Calu3 (cell line): ENCODE measurements around the gene COL6A2. TPM values are rescaled to one million over a fixed set of nuclear protein-coding genes. Genes with fewer than 3 reads are reported as not detected.

Experiments
- BruUV-seq: library from RNA; stranded (reverse); fragments of 400-500 nt; replicated peaks from 2 replicates; lab custom pipeline; 2021; lab: Mats Ljungman, UMichigan
- CTCF ChIA-PET: fragments of 300-600 bp; sonication (Branson Sonifier 250); formaldehyde crosslinking; loops from one replicate; lab custom pipeline; 2022; ENCODE audit warnings: antibody characterized with exemption; lab: Charles Lee
- DNase-seq: peaks from one replicate; pipeline ENCODE4 v3.0.0; 2022
- H3K27ac Mint-ChIP-seq: one replicate; pipeline ENCODE4 v1.8.0; 2022; ENCODE audit warnings: mixed read lengths; ENCODE audit not compliant: unreplicated experiment
- H3K27me3 Mint-ChIP-seq: one replicate; pipeline ENCODE4 v1.8.0; 2022; ENCODE audit warnings: mixed read lengths; ENCODE audit not compliant: unreplicated experiment
- H3K36me3 Mint-ChIP-seq: one replicate; pipeline ENCODE4 v1.8.0; 2022; ENCODE audit warnings: mild to moderate bottlenecking, moderate library complexity, mixed read lengths; ENCODE audit not compliant: insufficient read depth, unreplicated experiment
- H3K4me1 Mint-ChIP-seq: one replicate; pipeline ENCODE4 v1.8.0; 2022; ENCODE audit warnings: mild to moderate bottlenecking, low read depth, mixed read lengths; ENCODE audit not compliant: unreplicated experiment
- H3K4me3 Mint-ChIP-seq: one replicate; pipeline ENCODE4 v1.8.0; 2022; ENCODE audit warnings: mild to moderate bottlenecking, low read depth, moderate library complexity, mixed read lengths; ENCODE audit not compliant: unreplicated experiment
- H3K9me3 Mint-ChIP-seq: one replicate; pipeline ENCODE4 v1.8.0; 2022; ENCODE audit warnings: low read depth, mixed read lengths; ENCODE audit not compliant: unreplicated experiment
- intact Hi-C: fragments of 100-400 bp; cut with micrococcal nuclease; formaldehyde crosslinking; loops from one replicate; pipeline ENCODE4 v1.10.0; 2022; ENCODE audit not compliant: unreplicated experiment
- total RNA-seq: library from RNA; stranded (reverse); gene quantifications from 2 replicates; pipeline ENCODE4 v1.2.3, GENCODE V29; 2022
- TF ChIP-seq, protein P1 (sequence below): fragments of 200-600 bp; IDR thresholded peaks from one replicate; pipeline ENCODE4 v1.8.0; 2022; ENCODE audit warnings: antibody characterized with exemption; ENCODE audit not compliant: unreplicated experiment

COL6A2 gene
- total RNA-seq, 1 experiment from 2014 or later, result 3.4 TPM

GRCh38 chr21:46065215-46065913, 32.5 kb upstream of the COL6A2 start:
- peaks cover 8% of the 10 kb centered on the region for H3K4me1 Mint-ChIP-seq
- H3K27me3 Mint-ChIP-seq, result peaks cover 20% of the 10 kb centered on the region
- no peaks in the 10 kb centered on the region for H3K36me3 Mint-ChIP-seq
- intact Hi-C loops, result no loop called here
- H3K4me3 Mint-ChIP-seq, result no peak overlapping the region
- TF ChIP-seq, protein P1, sequence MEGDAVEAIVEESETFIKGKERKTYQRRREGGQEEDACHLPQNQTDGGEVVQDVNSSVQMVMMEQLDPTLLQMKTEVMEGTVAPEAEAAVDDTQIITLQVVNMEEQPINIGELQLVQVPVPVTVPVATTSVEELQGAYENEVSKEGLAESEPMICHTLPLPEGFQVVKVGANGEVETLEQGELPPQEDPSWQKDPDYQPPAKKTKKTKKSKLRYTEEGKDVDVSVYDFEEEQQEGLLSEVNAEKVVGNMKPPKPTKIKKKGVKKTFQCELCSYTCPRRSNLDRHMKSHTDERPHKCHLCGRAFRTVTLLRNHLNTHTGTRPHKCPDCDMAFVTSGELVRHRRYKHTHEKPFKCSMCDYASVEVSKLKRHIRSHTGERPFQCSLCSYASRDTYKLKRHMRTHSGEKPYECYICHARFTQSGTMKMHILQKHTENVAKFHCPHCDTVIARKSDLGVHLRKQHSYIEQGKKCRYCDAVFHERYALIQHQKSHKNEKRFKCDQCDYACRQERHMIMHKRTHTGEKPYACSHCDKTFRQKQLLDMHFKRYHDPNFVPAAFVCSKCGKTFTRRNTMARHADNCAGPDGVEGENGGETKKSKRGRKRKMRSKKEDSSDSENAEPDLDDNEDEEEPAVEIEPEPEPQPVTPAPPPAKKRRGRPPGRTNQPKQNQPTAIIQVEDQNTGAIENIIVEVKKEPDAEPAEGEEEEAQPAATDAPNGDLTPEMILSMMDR, result no peak
- no TSS peak for BruUV-seq
- CTCF ChIA-PET, result no interaction called here
- peak overlapping the region; percentile 32 for H3K27ac Mint-ChIP-seq
- DNase-seq, result no peak
- H3K9me3 Mint-ChIP-seq, result no peaks in the 10 kb centered on the region

GRCh38 chr21:46065914-46066551, 31.9 kb upstream of the COL6A2 start:
- no peak for DNase-seq
- Mint-ChIP-seq H3K4me1 (peaks cover 8% of the 10 kb centered on the region), H3K36me3 (no peaks in the 10 kb centered on the region), H3K27me3 (peaks cover 20% of the 10 kb centered on the region), H3K9me3 (no peaks in the 10 kb centered on the region), H3K27ac (peak overlapping the region; percentile 32), H3K4me3 (no peak overlapping the region)
- CTCF ChIA-PET, result no interaction called here
- BruUV-seq, result no TSS peak
- intact Hi-C loops, result no loop called here
- TF ChIP-seq, protein P1, result no peak

- no peak overlapping the region for H3K27ac Mint-ChIP-seq
- peaks cover 20% of the 10 kb centered on the region for H3K27me3 Mint-ChIP-seq
- BruUV-seq, result no TSS peak
- TF ChIP-seq, protein P1, result no peak
- CTCF ChIA-PET, result no interaction called here
- intact Hi-C loops, result no loop called here
- H3K4me3 Mint-ChIP-seq, result no peak overlapping the region
- no peak for DNase-seq
- no peaks in the 10 kb centered on the region for H3K9me3 Mint-ChIP-seq
- peaks cover 8% of the 10 kb centered on the region for H3K4me1 Mint-ChIP-seq
- H3K36me3 Mint-ChIP-seq, result no peaks in the 10 kb centered on the region
Measured at GRCh38 chr21:46066591-46067331, 31.2 kb upstream of the COL6A2 start.

- DNase-seq, result no peak
- no TSS peak for BruUV-seq
- H3K36me3 Mint-ChIP-seq, result no peaks in the 10 kb centered on the region
- no peaks in the 10 kb centered on the region for H3K9me3 Mint-ChIP-seq
- peaks cover 8% of the 10 kb centered on the region for H3K4me1 Mint-ChIP-seq
- CTCF ChIA-PET, result no interaction called here
- H3K27me3 Mint-ChIP-seq, result peaks cover 20% of the 10 kb centered on the region
- no peak overlapping the region for H3K4me3 Mint-ChIP-seq
- intact Hi-C loops, result no loop called here
- H3K27ac Mint-ChIP-seq, result no peak overlapping the region
- TF ChIP-seq, protein P1, result no peak
Measured at GRCh38 chr21:46067505-46068201, 30.3 kb upstream of the COL6A2 start.
